GM19025 (cell line): ENCODE data around the gene AKAP12.

Source experiments
- ATAC-seq: cut with Tn5 transposase; IDR thresholded peaks from one replicate; pipeline ENCODE4 v1.9.1; 2021; ENCODE audit warnings: mild to moderate bottlenecking, low read depth, moderate library complexity; ENCODE audit not compliant: unreplicated experiment

Gene AKAP12

DNA sequence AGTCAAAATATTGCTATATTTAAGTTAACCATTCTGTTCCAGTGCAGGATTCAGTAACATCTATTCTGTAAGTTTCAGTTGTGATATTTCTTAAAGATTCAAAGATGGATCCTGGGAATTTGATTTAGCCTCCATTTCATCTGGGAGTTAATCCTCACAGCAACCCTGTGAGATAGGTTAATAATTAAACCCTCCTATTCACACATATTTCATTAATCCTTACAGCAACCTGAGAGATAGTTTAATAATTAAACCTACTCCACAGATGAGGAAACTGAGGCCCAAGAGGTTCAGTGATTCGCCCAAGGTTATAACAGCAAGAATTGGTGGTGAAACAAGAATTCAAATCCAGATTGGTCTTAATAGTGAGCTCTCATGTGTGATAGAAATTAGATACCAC is 162.5 kb downstream of the AKAP12 start:
- ATAC-seq, result no peak

DNA sequence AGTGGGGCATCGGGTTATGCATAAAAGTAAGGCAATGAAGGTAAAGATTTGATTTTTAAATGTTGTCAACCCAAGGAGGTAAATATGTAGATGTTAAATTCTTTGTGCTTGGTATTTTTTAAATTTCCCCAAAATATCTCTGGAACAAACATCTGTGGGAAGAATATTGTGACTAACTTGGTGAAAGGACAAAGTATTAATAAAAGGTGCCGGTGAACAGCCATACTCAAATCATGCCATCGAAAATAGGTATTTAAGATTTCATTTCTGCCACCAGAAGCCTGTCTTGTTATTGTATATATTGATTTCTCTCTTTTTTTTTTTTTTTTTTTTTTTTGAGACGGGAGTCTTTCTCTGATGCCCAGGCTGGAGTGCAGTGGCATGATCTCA is 164.1 kb downstream of the AKAP12 start:
- ATAC-seq, result no peak
